Measurements from ENCODE around the gene NTRK2. TPM values are rescaled to one million over a fixed set of nuclear protein-coding genes. Genes with fewer than 3 reads are reported as not detected.

The NTRK2 gene
- total and polyA plus RNA-seq, 10 of the 15 experiments (the other 5 are each of a cell fraction or from before 2014, with no cell fraction given) = 0.42 to 4.6 (median 0.65) TPM

DNA sequence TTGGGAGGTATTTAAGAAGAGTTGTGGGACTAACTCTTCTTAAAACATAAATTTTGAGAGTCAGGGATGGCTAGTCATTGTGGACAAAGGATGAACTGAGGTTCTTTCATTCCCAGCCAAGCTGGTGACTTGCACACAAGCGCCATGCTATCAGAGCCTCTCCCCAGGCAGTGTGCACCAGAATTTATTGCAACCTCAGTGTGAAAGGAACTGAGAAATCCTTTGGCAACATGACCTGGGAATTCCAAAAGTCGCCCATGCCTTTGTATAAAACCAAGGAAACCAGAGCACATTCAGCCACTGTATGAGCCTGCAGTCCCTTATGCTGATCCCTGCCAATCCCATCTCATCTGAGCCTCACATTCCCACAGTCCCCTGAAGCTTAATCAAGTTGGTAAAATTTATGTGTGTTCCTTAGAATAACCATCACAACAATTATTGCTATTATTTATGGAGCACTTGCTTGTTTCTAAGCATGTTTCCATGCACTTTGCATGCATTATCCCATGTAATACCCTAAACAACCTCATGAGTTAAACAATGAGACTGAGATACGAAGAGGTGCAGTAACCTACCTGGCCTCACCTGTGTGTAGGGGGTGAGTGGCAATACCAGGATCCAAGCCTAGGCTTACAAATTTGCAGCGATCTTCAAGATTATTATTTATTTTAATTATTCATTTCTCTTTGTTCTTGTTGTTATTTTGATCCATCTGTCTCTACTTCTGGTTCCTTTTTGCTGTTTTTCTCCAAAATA, 116.4 kb downstream of the NTRK2 start:
- 41% methylated on average over 4 of the region's 4 CpGs for WGBS (ENCODE audit: insufficient coverage, insufficient replicate concordance, low lambda C conversion rate, missing lambda C conversion rate)
- intact Hi-C loops (cut with micrococcal nuclease; ENCODE audit: unreplicated experiment) = loop anchor here (10.0 kb wide), 1 partner anchor 121 kb away; the partner anchor contains the start of gene NTRK2
- CTCF ChIA-PET = interaction anchor here (4.5 kb wide), 1 partner anchor 90 kb away, joined by 16 read pairs; no protein-coding TSS in a partner anchor

More for the DNA sequence above, 116.4 kb downstream of the NTRK2 start:
- Histone ChIP-seq H3K27ac (ENCODE audit: control insufficient read depth, insufficient read depth) (no peak overlapping the region), H3K79me2 (ENCODE audit: control insufficient read depth, insufficient read depth, low read length) (no peaks in the 10 kb centered on the region), H3K9ac (ENCODE audit: control insufficient read depth, insufficient read depth, low read length) (no peak overlapping the region), H3K36me3 (ENCODE audit: control insufficient read depth in 2 of 2, insufficient read depth in 2 of 2, low read length in 1 of 2) (no peaks in the 10 kb centered on the region), H3K27me3 (replicated peaks in 1 of 2; ENCODE audit: control insufficient read depth in 2 of 2, insufficient read depth in 2 of 2, low read length in 1 of 2) (no peaks in the 10 kb centered on the region), H3K4me3 (no peak overlapping the region), H3K9me3 (replicated peaks; ENCODE audit: control insufficient read depth, insufficient read depth, low read length) (no peaks in the 10 kb centered on the region; the same call in 2 of the 3 replicates), H4K20me1 (ENCODE audit: control insufficient read depth, insufficient read depth) (no peaks in the 10 kb centered on the region), H3K4me2 (ENCODE audit: control insufficient read depth, insufficient read depth) (no peak overlapping the region), H3K4me1 (ENCODE audit: control insufficient read depth, insufficient read depth, low read length) (no peaks in the 10 kb centered on the region), H2AFZ (ENCODE audit: control insufficient read depth, low read depth, low read length) (no peak overlapping the region)
- ChIA-PET SMC1A (ENCODE audit: uncharacterized antibody, unreplicated experiment) (interaction anchor here (1.0 to 1.3 kb wide), 2 partner anchors 88 to 91 kb away, joined by 3 to 5 read pairs; no protein-coding TSS in a partner anchor), RAD21 (ENCODE audit: unreplicated experiment) (interaction anchor here (14.4 kb wide), 1 partner anchor 87 kb away, joined by 582 read pairs; no protein-coding TSS in a partner anchor), POLR2A (no interaction called here)
- BruUV-seq (replicated peaks) = no TSS peak
- in situ Hi-C loops (cut with MboI) = loop anchor here (5.0 kb wide), 1 partner anchor 389 kb away; no protein-coding TSS in a partner anchor
- DNase-seq (ENCODE audit: low read depth, low spot score) (no peak), ATAC-seq (peak; percentile 44; the same call in 1 of the 3 replicates), FAIRE-seq (no peak)
- TF ChIP-seq CREM (IDR thresholded peaks at IDR 0.05; ENCODE audit: low read depth) (no peak), POLR2AphosphoS5 (IDR thresholded peaks at IDR 0.05; ENCODE audit: low read length) (no peak), PML (IDR thresholded peaks at IDR 0.05; ENCODE audit: low read length) (no peak), MYC (IDR thresholded peaks at IDR 0.05; ENCODE audit: insufficient read depth, insufficient read length, insufficient replicate concordance, low read length, severe bottlenecking) (no peak), JUNB (IDR thresholded peaks at IDR 0.05) (no peak), ZSCAN29 (IDR thresholded peaks at IDR 0.05) (no peak), RAD51 (IDR thresholded peaks at IDR 0.05) (no peak), TCF7 (IDR thresholded peaks at IDR 0.05; ENCODE audit: borderline replicate concordance) (no peak), SRF (IDR thresholded peaks at IDR 0.05; ENCODE audit: low read depth in 2 of 2, low read length in 2 of 2) (no peak)
- TF ChIP-seq, protein P1, sequence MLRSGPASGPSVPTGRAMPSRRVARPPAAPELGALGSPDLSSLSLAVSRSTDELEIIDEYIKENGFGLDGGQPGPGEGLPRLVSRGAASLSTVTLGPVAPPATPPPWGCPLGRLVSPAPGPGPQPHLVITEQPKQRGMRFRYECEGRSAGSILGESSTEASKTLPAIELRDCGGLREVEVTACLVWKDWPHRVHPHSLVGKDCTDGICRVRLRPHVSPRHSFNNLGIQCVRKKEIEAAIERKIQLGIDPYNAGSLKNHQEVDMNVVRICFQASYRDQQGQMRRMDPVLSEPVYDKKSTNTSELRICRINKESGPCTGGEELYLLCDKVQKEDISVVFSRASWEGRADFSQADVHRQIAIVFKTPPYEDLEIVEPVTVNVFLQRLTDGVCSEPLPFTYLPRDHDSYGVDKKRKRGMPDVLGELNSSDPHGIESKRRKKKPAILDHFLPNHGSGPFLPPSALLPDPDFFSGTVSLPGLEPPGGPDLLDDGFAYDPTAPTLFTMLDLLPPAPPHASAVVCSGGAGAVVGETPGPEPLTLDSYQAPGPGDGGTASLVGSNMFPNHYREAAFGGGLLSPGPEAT (IDR thresholded peaks at IDR 0.05; ENCODE audit: low read depth) = no peak
- TF ChIP-seq, protein P2, sequence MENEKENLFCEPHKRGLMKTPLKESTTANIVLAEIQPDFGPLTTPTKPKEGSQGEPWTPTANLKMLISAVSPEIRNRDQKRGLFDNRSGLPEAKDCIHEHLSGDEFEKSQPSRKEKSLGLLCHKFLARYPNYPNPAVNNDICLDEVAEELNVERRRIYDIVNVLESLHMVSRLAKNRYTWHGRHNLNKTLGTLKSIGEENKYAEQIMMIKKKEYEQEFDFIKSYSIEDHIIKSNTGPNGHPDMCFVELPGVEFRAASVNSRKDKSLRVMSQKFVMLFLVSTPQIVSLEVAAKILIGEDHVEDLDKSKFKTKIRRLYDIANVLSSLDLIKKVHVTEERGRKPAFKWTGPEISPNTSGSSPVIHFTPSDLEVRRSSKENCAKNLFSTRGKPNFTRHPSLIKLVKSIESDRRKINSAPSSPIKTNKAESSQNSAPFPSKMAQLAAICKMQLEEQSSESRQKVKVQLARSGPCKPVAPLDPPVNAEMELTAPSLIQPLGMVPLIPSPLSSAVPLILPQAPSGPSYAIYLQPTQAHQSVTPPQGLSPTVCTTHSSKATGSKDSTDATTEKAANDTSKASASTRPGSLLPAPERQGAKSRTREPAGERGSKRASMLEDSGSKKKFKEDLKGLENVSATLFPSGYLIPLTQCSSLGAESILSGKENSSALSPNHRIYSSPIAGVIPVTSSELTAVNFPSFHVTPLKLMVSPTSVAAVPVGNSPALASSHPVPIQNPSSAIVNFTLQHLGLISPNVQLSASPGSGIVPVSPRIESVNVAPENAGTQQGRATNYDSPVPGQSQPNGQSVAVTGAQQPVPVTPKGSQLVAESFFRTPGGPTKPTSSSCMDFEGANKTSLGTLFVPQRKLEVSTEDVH (IDR thresholded peaks at IDR 0.05; ENCODE audit: low read depth, partially characterized antibody) = no peak
- TF ChIP-seq, protein P3, sequence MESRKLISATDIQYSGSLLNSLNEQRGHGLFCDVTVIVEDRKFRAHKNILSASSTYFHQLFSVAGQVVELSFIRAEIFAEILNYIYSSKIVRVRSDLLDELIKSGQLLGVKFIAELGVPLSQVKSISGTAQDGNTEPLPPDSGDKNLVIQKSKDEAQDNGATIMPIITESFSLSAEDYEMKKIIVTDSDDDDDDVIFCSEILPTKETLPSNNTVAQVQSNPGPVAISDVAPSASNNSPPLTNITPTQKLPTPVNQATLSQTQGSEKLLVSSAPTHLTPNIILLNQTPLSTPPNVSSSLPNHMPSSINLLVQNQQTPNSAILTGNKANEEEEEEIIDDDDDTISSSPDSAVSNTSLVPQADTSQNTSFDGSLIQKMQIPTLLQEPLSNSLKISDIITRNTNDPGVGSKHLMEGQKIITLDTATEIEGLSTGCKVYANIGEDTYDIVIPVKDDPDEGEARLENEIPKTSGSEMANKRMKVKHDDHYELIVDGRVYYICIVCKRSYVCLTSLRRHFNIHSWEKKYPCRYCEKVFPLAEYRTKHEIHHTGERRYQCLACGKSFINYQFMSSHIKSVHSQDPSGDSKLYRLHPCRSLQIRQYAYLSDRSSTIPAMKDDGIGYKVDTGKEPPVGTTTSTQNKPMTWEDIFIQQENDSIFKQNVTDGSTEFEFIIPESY (IDR thresholded peaks at IDR 0.05) = no peak
- TF ChIP-seq, protein P4, sequence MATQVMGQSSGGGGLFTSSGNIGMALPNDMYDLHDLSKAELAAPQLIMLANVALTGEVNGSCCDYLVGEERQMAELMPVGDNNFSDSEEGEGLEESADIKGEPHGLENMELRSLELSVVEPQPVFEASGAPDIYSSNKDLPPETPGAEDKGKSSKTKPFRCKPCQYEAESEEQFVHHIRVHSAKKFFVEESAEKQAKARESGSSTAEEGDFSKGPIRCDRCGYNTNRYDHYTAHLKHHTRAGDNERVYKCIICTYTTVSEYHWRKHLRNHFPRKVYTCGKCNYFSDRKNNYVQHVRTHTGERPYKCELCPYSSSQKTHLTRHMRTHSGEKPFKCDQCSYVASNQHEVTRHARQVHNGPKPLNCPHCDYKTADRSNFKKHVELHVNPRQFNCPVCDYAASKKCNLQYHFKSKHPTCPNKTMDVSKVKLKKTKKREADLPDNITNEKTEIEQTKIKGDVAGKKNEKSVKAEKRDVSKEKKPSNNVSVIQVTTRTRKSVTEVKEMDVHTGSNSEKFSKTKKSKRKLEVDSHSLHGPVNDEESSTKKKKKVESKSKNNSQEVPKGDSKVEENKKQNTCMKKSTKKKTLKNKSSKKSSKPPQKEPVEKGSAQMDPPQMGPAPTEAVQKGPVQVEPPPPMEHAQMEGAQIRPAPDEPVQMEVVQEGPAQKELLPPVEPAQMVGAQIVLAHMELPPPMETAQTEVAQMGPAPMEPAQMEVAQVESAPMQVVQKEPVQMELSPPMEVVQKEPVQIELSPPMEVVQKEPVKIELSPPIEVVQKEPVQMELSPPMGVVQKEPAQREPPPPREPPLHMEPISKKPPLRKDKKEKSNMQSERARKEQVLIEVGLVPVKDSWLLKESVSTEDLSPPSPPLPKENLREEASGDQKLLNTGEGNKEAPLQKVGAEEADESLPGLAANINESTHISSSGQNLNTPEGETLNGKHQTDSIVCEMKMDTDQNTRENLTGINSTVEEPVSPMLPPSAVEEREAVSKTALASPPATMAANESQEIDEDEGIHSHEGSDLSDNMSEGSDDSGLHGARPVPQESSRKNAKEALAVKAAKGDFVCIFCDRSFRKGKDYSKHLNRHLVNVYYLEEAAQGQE (IDR thresholded peaks at IDR 0.05; ENCODE audit: low read depth, low read length) = no peak
